Endodermal cell (in vitro differentiated cells): Measurements from ENCODE around the gene PRR35. TPM values are rescaled to one million over a fixed set of nuclear protein-coding genes. Genes with fewer than 3 reads are reported as not detected.

Source experiments
- DNase-seq: peaks from one replicate; pipeline ENCODE4 v3.0.0-alpha.2; 2017
- H3K27ac ChIP-seq: 2 replicates; pipeline ENCODE4 v1.5.1; 2013; ENCODE audit warnings: mild to moderate bottlenecking, low read depth, low read length, moderate library complexity
- H3K27me3 ChIP-seq: 2 replicates; pipeline ENCODE4 v1.6.1; 2013; ENCODE audit warnings: mild to moderate bottlenecking, low read length, moderate library complexity; ENCODE audit not compliant: insufficient read depth, control insufficient read depth, poor library complexity, severe bottlenecking
- H3K36me3 ChIP-seq: 2 replicates; pipeline ENCODE4 v1.7.0; 2013; ENCODE audit warnings: mild to moderate bottlenecking, low read length, moderate library complexity; ENCODE audit not compliant: control insufficient read depth, insufficient read depth
- H3K4me1 ChIP-seq: one replicate; pipeline ENCODE4 v1.7.0; 2013; ENCODE audit warnings: low read length; ENCODE audit not compliant: control insufficient read depth, insufficient read depth
- H3K4me3 ChIP-seq: 2 replicates; pipeline ENCODE4 v1.5.1; 2013; ENCODE audit warnings: mild to moderate bottlenecking, low read length, moderate library complexity
- H3K9ac ChIP-seq: 2 replicates; pipeline ENCODE4 v1.6.1; 2013; ENCODE audit warnings: mild to moderate bottlenecking, low read length, moderate library complexity; ENCODE audit not compliant: poor library complexity, severe bottlenecking; ENCODE audit errors: extremely low read depth
- H3K9me3 ChIP-seq: 2 replicates; pipeline ENCODE4 v1.6.1; 2013; ENCODE audit warnings: mild to moderate bottlenecking, low read length, moderate library complexity; ENCODE audit not compliant: control insufficient read depth
- H3K27ac Mint-ChIP-seq: 2 replicates; pipeline ENCODE4 v1.8.0; 2020; ENCODE audit warnings: mixed read lengths
- H3K27me3 Mint-ChIP-seq: 2 replicates; pipeline ENCODE4 v1.8.0; 2021; ENCODE audit warnings: mild to moderate bottlenecking, mixed read lengths; ENCODE audit not compliant: insufficient read depth
- H3K36me3 Mint-ChIP-seq: 2 replicates; pipeline ENCODE4 v1.8.0; 2020; ENCODE audit warnings: low read depth, mixed read lengths
- H3K4me1 Mint-ChIP-seq: 2 replicates; pipeline ENCODE4 v1.8.0; 2020; ENCODE audit warnings: mixed read lengths
- H3K4me3 Mint-ChIP-seq: 2 replicates; pipeline ENCODE4 v1.8.0; 2020; ENCODE audit warnings: mild to moderate bottlenecking, moderate library complexity, mixed read lengths
- H3K9me3 Mint-ChIP-seq: 2 replicates; pipeline ENCODE4 v1.8.0; 2020; ENCODE audit warnings: mild to moderate bottlenecking, mixed read lengths
- CTCF ChIP-seq: fragments of 200-600 bp; sonication (generic); conservative IDR thresholded peaks from 2 replicates; pipeline ENCODE4 v1.5.0; 2021; ENCODE audit warnings: antibody characterized with exemption, mild to moderate bottlenecking
- WGBS, 2 experiments: methylation state at CpG; one replicate each; pipeline versions ENCODE4 v1.1.5 to v1.1.7; 2013; ENCODE audit warnings: missing lambda C conversion rate in 2 of 2, mixed read lengths in 1 of 2; ENCODE audit not compliant: insufficient coverage in 1 of 2, insufficient read length in 1 of 2; 5-methylcytosine and 5-hydroxymethylcytosine counted together
- microRNA-seq: library from miRNA; unstranded; fragments of <30 nt; microRNA quantifications from one replicate; pipeline ENCODE4 v1.2.0, GENCODE V29; 2020; ENCODE audit warnings: borderline microRNAs expressed
- total RNA-seq, 2 donors: library from RNA; stranded (reverse); fragmentation: NEBNext Ultra II Directional in 1 of 2; extraction: Animal tissue kit (Norgen Biotek cat#: 25700) in 1 of 2; gene quantifications; 2 replicates in 1 of 2; 3 replicates in 1 of 2; pipeline ENCODE4 v1.2.1, GENCODE V29; 2021

Gene PRR35
- total RNA-seq, 2 donors from 2014 or later: 0.29 to 0.62 TPM

DNA sequence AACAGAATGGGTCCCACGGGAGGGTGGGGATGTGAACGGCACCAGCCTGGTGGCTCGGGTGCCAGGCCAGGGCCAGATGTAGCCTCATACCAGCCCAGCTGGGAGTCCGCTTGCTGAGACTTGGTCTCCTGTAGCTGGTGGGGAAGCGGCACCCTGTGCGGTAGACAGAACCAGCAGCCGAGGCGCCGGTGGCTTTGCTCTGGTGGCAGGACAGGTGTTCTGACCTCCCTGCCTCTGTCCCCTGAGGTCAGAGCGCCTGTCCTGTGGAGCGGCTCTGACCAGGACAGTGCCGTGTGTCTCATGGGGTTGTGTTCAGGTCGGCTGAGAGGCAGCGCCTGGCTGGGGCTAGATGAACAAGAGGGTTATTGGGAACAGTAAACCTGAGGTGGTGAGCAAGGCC, 49.8 kb downstream of the PRR35 start:
- H3K9ac ChIP-seq: no peak overlapping the region
- Mint-ChIP-seq H3K27me3 (peaks cover 6% of the 10 kb centered on the region), H3K9me3 (peaks cover 22% of the 10 kb centered on the region), H3K27ac (no peak overlapping the region), H3K4me3 (no peak overlapping the region), H3K4me1 (peaks cover 13% of the 10 kb centered on the region), H3K36me3 (peaks cover 27% of the 10 kb centered on the region)
- no peak overlapping the region for H3K27ac ChIP-seq
- TF ChIP-seq CTCF: no peak
- DNase-seq: no peak
- no peak overlapping the region for H3K4me3 ChIP-seq
- no peaks in the 10 kb centered on the region for H3K27me3 ChIP-seq
- 93 to 98% methylated on average over 8 to 14 of the region's 14 CpGs for WGBS, 2 experiments
- H3K4me1 ChIP-seq: no peaks in the 10 kb centered on the region
- peaks cover 4% of the 10 kb centered on the region for H3K36me3 ChIP-seq
- H3K9me3 ChIP-seq: peaks cover 8% of the 10 kb centered on the region

DNA sequence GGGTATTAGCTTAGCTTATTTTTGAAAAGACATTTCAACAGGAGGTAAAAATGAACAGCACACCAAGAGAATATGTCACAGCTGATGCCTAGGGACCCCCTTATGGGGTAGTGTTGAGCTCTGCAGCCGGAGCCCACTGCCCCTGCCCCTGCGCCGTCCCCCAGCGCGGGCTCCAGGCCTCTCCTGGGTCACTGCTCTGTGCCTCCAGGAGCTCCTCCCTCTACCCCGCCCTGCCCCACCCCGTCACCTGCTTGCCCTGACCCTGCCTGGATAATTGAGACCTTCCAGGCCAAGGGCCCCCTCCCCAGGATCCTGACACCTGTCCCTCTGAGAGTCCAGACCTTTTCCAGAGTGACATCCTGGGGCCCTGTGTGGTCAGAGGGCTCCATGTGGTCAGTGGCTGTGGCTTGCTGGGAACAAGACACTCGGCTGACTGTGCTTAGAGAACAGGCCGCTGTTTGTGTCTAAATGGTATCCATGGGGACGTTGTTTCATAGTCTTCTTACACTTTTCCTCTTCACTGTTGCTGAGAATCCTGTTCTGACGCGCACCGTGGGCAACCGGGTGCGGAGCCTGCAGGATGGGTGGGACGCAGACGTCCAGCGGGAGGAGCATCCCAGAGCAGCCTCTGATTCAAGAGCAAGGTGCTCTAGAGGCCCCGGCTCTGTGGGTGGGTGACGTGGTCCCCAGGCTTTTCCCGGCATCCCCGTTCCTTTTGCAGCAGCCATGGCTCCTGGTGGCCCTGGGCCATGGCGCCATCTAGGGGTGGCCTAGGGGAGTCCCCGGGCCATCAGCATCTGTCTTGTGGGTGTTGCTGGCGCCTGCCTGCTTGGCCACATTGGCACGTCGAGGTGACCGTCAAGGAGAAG, 50.6 kb downstream of the PRR35 start:
- H3K27ac Mint-ChIP-seq: no peak overlapping the region
- WGBS, 2 experiments: 78 to 83% methylated on average over 21 to 28 of the region's 28 CpGs
- peaks cover 13% of the 10 kb centered on the region for H3K4me1 Mint-ChIP-seq
- TF ChIP-seq CTCF: peak; percentile 93
- Histone ChIP-seq H3K9me3 (peaks cover under 1% of the 10 kb centered on the region), H3K9ac (no peak overlapping the region), H3K4me3 (no peak overlapping the region), H3K36me3 (peaks cover 4% of the 10 kb centered on the region), H3K4me1 (no peaks in the 10 kb centered on the region), H3K27ac (no peak overlapping the region), H3K27me3 (no peaks in the 10 kb centered on the region)
- peaks cover 2% of the 10 kb centered on the region for H3K27me3 Mint-ChIP-seq
- DNase-seq: peak; percentile 92
- H3K4me3 Mint-ChIP-seq: no peak overlapping the region
- H3K9me3 Mint-ChIP-seq: peaks cover 14% of the 10 kb centered on the region
- H3K36me3 Mint-ChIP-seq: peaks cover 22% of the 10 kb centered on the region

- no peaks in the 10 kb centered on the region for H3K9me3 ChIP-seq
- no peaks in the 10 kb centered on the region for H3K4me1 ChIP-seq
- Mint-ChIP-seq H3K4me3 (no peak overlapping the region), H3K4me1 (no peaks in the 10 kb centered on the region), H3K27me3 (peaks cover 2% of the 10 kb centered on the region), H3K36me3 (peaks cover 16% of the 10 kb centered on the region), H3K9me3 (peaks cover 2% of the 10 kb centered on the region), H3K27ac (no peak overlapping the region)
- no peak overlapping the region for H3K4me3 ChIP-seq
- H3K36me3 ChIP-seq: peaks cover 4% of the 10 kb centered on the region
- no peaks in the 10 kb centered on the region for H3K27me3 ChIP-seq
- no peak overlapping the region for H3K9ac ChIP-seq
- 91% methylated on average over 8 to 13 of the region's 13 CpGs for WGBS, 2 experiments
- no peak for DNase-seq
- TF ChIP-seq CTCF: no peak
- H3K27ac ChIP-seq: no peak overlapping the region
Measured at GRCh38 chr16:615122-615521, 54.9 kb downstream of the PRR35 start.

Small RNA genes within 50 kb of the gene (microRNA-seq; reads per million reads assigned to microRNA genes)
- not detected for gene MIR3176
- not detected for gene MIR5587

Other genes with a start within 250 kb of the PRR35 start
- gene AXIN1, start 207.7 kb upstream of the PRR35 start, total RNA-seq: 10 to 100 TPM; 36.5 to 37.3 TPM
- 100 to 1,000 TPM; 137 to 138 TPM for gene MRPL28, start 189.9 kb upstream of the PRR35 start, total RNA-seq
- gene PGAP6, start 178.4 kb upstream of the PRR35 start, total RNA-seq: 100 to 1,000 TPM; 104 to 115 TPM
- gene NME4, start 163.2 kb upstream of the PRR35 start, total RNA-seq: 100 to 1,000 TPM; 274 to 350 TPM
- gene DECR2, start 158.5 kb upstream of the PRR35 start, total RNA-seq: 10 to 100 TPM; 31.8 to 43.5 TPM
- 10 to 100 TPM; 62.7 to 68.9 TPM for gene RAB11FIP3, start 134.7 kb upstream of the PRR35 start, total RNA-seq
- 10 to 100 TPM; 55.3 to 76.1 TPM for gene CAPN15, start 32.7 kb upstream of the PRR35 start, total RNA-seq
- gene NHLRC4, start 6.6 kb downstream of the PRR35 start, total RNA-seq: 1 to 10 TPM; 1.1 TPM
- gene PIGQ, start 9.6 kb downstream of the PRR35 start, total RNA-seq: 100 to 1,000 TPM; 128 to 129 TPM
- 10 to 100 TPM; 21.3 to 25.9 TPM for gene RAB40C, start 29.7 kb downstream of the PRR35 start, total RNA-seq
- 10 to 100 TPM in 1 of 2 donors, 1 to 10 TPM in 1; 7.7 to 11.6 TPM for gene WFIKKN1, start 70.6 kb downstream of the PRR35 start, total RNA-seq
- 10 to 100 TPM; 72.1 to 79.8 TPM for gene METTL26, start 75.9 kb downstream of the PRR35 start, total RNA-seq
- 10 to 100 TPM; 22.8 to 34.2 TPM for gene MCRIP2, start 81.4 kb downstream of the PRR35 start, total RNA-seq
- 100 to 1,000 TPM; 112 to 120 TPM for gene WDR90, start 89.0 kb downstream of the PRR35 start, total RNA-seq
- gene RHOT2, start 107.7 kb downstream of the PRR35 start, total RNA-seq: 100 to 1,000 TPM; 180 to 193 TPM
- 1 to 10 TPM; 3.7 to 5.1 TPM for gene RHBDL1, start 115.3 kb downstream of the PRR35 start, total RNA-seq
- gene STUB1, start 120.0 kb downstream of the PRR35 start, total RNA-seq: 100 to 1,000 TPM; 105 to 124 TPM
- gene JMJD8, start 123.9 kb downstream of the PRR35 start, total RNA-seq: 10 to 100 TPM; 48.8 to 55.6 TPM
- 10 to 100 TPM; 20.8 to 21.5 TPM for gene WDR24, start 130.0 kb downstream of the PRR35 start, total RNA-seq
- gene FBXL16, start 145.4 kb downstream of the PRR35 start, total RNA-seq: 1 to 10 TPM in 1 of 2 donors, under 1 TPM in 1; 0.38 to 2.2 TPM
- gene METRN, start 154.7 kb downstream of the PRR35 start, total RNA-seq: 10 to 100 TPM; 33.4 to 38.5 TPM
- gene ANTKMT, start 160.8 kb downstream of the PRR35 start, total RNA-seq: 10 to 100 TPM; 36.9 to 40.6 TPM
- gene CCDC78, start 166.0 kb downstream of the PRR35 start, total RNA-seq: 1 to 10 TPM; 6.5 to 8.1 TPM
- 10 to 100 TPM in 1 of 2 donors, 1 to 10 TPM in 1; 8.9 to 11.4 TPM for gene HAGHL, start 166.7 kb downstream of the PRR35 start, total RNA-seq
- gene CIAO3, start 180.6 kb downstream of the PRR35 start, total RNA-seq: 10 to 100 TPM; 41.4 to 43.3 TPM
- gene MSLN, start 200.3 kb downstream of the PRR35 start, total RNA-seq: under 1 TPM; 0.42 to 0.86 TPM
- gene RPUSD1, start 228.0 kb downstream of the PRR35 start, total RNA-seq: 10 to 100 TPM; 24.1 to 34.4 TPM
- gene CHTF18, start 228.2 kb downstream of the PRR35 start, total RNA-seq: 100 to 1,000 TPM; 158 to 169 TPM
- not detected for gene GNG13, start 240.3 kb downstream of the PRR35 start, total RNA-seq